HG02623 (cell line): Measurements from ENCODE around the gene RBFOX2.
"Not testable (repeated sequence)": the region's sequence is repeated elsewhere in the genome, so short reads cannot be mapped to it uniquely, and the experiment has no call there.

Source experiments
- ATAC-seq: cut with Tn5 transposase; IDR thresholded peaks from one replicate; pipeline ENCODE4 v1.9.1; 2021; ENCODE audit warnings: moderate library complexity; ENCODE audit not compliant: unreplicated experiment

RBFOX2 gene

DNA sequence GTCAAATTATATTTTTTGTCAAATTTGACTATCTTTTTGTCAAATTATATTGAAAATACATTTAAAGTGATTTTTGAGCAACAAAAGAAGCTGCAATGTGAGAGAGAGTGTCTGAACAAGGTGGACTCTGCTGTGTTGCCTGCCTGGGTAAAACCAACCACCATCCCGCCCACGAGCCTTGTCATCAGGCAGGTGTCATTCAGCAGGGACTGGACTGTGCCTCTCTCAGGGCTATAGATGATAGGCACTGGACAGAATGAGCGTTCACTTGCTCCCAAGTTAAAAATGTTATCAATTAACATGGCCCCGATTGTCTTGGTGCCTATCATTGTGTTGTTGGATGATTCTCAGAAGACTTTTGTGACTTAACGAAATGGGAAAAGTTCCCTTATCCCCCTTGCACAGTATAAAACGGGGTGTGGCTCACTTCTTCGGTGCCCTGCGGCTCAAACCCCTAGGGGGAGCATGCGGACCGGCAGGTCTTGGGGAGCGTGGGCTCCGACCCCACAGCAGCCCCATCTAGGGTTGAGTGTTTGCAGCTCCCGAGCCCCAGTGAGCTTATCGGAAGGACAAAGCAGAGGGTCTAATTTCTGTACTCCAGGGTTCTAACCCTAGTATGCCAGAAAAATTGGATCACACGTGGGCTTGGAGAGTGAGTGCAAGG lies 309.3 kb downstream of the RBFOX2 start:
- ATAC-seq: no peak

DNA sequence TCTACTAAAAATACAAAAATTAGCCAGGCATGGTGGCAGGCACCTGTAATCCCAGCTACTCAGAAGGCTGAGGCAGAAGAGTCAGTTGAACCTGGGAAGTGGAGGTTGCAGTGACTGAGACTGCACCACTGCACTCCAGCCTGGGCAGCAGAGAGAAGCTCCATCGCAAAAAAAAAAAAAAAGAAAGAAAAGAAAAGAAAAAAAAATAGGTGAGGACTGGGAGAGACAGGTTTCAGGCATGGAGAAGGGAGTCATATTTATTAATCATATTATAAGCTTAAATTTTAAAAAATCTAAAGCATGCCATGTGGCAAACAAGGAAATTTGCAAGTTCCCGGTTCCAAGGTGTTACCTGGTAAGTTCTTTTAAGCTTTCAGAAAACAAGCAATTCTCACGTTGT lies 311.1 kb downstream of the RBFOX2 start, which contains the start of gene APOL5:
Gene APOL5, plus strand, starts transcription at position 301 of the 400 bp plus-strand sequence. Its CDS starts 0 bp downstream, at position 301.
- ATAC-seq: no peak

DNA sequence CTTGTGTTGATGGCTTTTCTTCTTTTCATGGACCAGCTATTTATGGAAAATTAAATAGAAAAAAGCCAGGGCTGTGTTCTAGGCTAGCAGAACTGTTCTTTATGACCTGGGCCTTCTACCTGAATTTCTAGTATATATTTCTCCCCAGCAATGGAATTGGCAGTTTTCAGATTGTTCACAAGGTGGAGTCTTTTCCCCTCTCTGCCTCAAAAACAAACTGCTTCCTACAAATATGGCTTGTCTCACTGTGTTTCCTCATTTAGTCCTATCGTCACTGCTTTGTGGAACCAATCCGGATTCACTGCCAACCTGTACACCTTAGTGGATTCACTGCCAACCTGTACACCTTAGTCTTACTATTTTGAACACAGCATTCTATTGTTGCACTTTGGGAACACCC lies 316.0 kb downstream of the RBFOX2 start:
- no peak for ATAC-seq

DNA sequence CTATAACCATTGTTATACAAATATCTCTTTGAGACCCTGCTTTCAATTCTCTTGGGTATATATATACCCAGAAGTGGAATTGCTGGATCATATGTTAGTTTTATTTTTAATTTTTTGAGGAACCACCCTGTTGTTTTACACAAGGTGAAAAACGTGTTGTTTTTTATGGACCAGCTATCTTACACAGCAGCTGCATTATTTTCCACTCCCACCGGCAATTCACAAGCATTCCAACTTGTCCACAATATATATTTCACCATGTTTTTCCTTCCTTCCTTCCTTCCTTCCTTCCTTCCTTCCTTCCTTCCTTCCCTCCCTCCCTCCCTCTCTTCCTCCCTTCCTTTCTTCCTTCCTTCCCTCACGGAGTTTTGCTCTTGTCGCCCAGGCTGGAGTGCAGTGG lies 317.3 kb downstream of the RBFOX2 start:
- no peak for ATAC-seq

DNA sequence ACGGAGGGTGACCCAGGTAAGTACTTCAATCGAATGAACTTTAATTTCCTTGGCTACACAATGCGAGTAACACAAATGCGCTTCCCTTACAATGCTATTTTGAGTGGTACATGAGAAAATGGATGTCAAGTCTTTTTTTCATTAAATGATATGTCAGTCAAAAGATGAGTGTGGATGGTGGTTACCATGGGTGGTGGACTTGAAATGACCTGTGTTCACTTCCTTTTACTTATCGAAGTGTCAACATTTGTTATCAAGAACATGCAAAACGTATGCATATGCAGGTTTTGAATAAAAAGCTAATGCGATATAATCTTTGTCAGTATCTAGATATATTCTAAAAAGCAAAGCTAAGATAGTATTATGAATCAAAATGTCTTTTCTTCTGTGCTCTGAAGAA lies 319.7 kb downstream of the RBFOX2 start:
- ATAC-seq: no peak

DNA sequence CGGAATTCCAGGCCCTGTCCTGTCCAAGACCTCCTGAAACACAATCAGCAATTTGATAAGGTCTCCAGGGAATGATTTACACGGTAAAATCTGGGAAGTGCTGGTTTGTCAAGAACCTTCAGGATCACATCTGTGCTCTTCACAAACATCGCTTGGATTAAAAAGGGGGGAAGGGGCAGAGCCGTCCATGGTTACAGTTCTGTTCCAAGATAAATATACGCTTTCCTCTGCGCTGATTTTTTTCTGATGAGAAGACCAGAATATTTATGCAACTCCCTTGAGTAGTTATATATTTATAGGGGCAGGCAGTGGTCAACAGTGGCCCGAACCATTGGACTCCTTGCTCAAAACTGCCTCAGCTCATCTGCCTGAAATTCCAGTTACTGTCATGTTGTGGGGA lies 320.2 kb downstream of the RBFOX2 start:
- ATAC-seq: no peak

DNA sequence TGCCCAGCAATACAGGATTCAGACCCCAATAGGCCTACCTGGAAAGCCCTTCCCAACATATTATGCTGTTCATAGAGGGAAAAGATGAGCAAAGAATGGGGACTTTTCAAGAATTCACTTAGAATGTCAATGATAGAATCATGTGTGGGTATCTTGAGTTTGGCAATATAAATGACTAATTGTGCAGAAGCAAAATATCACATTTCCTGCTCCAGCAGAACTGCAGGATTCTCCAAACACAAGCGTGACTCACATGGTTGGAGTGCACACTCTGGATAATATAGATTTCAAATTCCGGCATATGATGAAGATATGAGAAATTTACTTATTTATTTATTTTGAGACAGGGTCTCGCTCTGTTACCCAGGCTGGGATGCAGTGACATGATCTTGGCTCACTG lies 323.5 kb downstream of the RBFOX2 start:
- no peak for ATAC-seq

DNA sequence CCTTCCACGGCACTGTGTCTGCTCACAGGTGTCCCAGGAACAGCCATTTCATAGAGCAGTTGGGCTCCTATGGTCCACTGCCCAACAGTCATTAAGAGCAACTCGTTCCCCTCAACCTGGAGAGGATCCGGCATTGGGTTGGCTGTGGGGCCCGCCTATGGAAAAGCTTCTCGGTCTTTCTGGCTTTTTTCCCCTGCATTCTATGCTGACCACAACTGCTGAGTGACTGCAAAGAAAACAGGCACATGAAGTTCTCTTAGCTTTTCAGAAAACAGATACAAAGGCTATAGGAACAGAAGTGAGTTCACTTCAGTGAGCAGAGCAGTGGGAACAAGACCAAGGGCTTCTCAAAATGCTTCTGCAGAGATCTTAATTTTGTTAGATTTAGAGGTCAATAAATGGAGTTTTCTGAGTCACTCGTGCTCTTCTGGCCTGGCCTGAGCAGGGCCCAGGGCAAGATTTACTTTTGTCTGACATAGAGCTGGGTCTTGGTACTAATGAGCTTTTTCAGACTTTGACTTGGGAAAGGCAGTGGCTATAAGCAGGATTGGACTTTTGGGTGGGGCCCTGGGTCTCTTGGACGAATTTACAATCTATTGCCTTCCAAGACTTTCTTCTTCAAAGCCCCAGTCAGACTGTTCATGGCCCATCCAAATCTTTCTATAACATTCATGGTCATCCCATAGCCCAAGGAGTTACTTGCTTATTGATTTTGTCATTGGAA lies 324.6 kb downstream of the RBFOX2 start:
- no peak for ATAC-seq

DNA sequence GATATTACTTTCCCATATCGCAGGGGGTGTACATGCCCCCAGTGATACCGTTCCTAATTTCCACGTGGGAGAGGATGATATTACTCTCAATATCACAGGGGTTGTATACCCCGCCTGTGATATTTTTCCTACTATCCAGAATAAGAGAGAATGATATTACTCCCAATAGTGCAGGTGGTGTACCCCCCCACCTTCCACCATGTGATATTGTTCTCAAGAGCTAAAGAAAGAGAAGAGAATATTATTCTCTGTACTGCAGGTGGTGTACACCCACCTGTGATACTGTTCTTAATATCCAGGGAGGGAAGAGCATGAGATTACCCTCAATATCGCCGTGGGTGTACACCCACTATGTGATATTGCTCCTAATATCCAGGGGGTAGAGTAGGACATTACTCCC lies 328.8 kb downstream of the RBFOX2 start:
- not testable (repeated sequence) for ATAC-seq

DNA sequence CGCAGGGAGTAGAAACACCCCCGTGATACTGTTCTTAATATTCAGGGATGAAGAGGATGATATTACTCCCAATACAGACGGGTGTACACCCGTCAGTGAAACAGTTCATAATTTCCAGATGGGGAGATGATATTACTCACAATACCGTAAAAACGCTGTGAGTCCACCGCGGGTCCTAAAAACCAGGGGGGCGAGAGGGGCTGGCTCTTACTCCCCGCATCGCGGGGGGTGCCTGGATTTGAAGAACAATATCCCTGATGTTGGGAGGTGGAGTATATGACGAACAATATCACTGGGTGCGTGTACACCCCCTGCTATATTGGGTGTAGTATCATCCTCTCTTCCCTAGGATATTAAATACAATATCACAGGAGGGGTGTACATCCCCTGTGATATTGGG lies 331.5 kb downstream of the RBFOX2 start:
- no peak for ATAC-seq

DNA sequence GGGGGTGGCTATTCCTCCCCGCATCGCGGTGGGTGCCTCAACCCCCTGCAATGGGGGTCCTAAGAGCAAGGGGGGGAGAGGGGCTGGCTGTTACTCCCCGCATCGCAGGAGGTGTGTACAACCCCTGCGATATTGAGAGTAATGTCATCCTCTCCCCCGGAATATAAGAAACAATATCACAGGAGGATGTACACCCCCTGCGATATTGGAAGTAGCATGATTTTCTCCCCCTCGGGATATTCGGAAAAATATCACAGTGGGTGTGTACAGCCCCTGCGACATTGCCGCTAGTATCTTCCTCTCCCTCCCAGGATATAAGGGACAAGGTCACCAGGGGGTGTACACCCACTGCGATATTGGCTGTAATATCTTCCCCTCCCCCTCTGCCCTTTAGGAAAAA lies 333.4 kb downstream of the RBFOX2 start:
- no peak for ATAC-seq

DNA sequence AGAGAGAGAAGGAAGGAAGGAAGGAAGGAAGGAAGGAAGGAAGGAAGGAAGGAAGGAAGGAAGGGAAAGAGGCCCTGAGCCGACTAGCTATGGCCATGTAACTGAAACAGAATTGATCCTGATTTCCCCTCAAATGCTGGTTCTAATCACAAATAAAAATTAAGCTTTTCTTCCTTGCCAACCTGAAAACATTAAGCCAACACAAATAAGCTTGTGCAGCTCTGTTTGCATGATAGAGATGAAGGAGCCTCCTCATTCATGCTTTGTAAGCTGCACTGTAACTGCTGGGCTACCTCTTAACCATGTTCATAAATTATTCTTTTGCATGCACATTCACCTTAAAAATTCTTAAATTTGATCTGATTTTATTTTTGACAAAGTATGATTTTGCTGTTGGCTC lies 338.6 kb downstream of the RBFOX2 start:
- ATAC-seq: no peak

DNA sequence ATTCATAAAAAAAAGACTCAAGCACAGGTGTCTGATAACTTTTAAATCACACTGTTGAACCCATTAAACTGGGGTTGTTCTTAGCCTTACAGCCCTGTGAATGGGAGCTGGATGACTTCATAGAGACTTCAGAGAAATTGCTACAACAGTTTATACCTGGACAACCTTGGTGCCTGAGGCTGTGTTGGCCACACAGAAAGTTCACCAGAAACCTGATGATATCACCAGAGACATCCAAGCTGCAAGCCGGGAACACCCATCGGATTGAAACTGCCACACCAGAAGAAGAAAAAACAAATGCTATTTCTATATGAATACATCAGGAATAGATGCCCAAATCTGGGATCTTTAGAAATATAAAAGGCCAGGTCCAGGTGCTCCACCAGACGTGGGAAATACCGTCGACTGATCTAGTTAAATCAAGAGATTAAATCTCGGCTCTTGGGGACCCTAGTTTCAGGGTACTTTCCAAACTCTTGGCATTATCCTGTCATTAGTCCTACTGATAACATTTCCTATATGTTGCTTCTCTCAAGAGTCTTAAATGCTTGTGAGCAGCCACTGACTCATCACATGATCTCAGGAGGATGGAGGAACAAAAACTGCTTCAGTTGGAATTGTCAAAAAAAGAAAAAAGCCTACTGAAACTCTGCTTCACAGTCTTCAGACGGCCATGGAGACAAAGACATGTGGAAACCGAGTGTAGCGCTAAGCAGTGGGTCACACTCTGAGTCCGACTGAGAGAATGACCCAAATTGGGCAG lies 339.5 kb downstream of the RBFOX2 start:
- ATAC-seq: no peak
